ENCODE data around the gene DPP7.

The DPP7 gene

GRCh38 chr9:137160054-137160425, 45.5 kb upstream of the DPP7 start:
- no peak for TF ChIP-seq CTCF (conservative IDR thresholded peaks at IDR 0.05)
- H3K27ac ChIP-seq: no peak overlapping the region

GRCh38 chr9:137159105-137160053, 44.8 kb upstream of the DPP7 start:
- H3K27ac ChIP-seq: no peak overlapping the region
- TF ChIP-seq CTCF (conservative IDR thresholded peaks at IDR 0.05): no peak

GRCh38 chr9:137158625-137159024, 44.1 kb upstream of the DPP7 start:
- TF ChIP-seq CTCF (conservative IDR thresholded peaks at IDR 0.05): no peak

GRCh38 chr9:137157618-137158415, 43.3 kb upstream of the DPP7 start:
- no peak overlapping the region for H3K27ac ChIP-seq
- TF ChIP-seq CTCF (conservative IDR thresholded peaks at IDR 0.05): no peak

More at GRCh38 chr9:137158625-137159024, 44.1 kb upstream of the DPP7 start:
- H3K27ac ChIP-seq: no peak overlapping the region

- no peak for TF ChIP-seq CTCF (conservative IDR thresholded peaks at IDR 0.05)
- no peak overlapping the region for H3K27ac ChIP-seq
Measured at GRCh38 chr9:137156567-137157375, 42.2 kb upstream of the DPP7 start.

GRCh38 chr9:137152844-137153405, 38.4 kb upstream of the DPP7 start:
- H3K27ac ChIP-seq: no peak overlapping the region
- no peak for TF ChIP-seq CTCF (conservative IDR thresholded peaks at IDR 0.05)

All from VCaP (cell line).